HG03571 (cell line): ENCODE measurements around the gene MT1M.
"Not testable (repeated sequence)": the region's sequence is repeated elsewhere in the genome, so short reads cannot be mapped to it uniquely, and the experiment has no call there.

Experiments
- ATAC-seq: cut with Tn5 transposase; IDR thresholded peaks from one replicate; pipeline ENCODE4 v1.9.1; 2021; ENCODE audit not compliant: unreplicated experiment

Gene MT1M

DNA sequence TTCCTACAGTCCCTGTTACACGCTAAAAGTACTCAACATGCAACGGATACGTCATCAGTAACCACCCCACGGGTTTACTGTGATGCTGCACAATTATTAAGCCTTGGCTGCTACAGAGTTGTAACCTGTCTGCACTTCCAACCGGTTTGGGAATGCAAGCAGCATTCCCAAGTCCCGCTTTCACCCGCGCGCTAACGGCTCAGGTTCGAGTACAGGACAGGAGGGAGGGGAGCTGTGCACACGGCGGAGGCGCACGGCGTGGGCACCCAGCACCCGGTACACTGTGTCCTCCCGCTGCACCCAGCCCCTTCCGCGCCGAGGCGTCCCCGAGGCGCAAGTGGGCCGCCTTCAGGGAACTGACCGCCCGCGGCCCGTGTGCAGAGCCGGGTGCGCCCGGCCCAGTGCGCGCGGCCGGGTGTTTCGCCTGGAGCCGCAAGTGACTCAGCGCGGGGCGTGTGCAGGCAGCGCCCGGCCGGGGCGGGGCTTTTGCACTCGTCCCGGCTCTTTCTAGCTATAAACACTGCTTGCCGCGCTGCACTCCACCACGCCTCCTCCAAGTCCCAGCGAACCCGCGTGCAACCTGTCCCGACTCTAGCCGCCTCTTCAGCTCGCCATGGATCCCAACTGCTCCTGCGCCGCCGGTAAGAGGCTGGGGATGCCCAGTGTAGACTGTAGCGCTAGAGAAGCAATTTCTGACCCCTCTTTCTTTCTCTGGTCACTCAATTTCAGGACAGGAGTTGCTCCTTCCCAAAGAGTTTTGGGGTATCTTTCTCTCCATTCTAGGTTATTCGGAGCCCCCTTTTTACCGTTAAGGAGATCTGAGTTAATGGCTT, 24.2 kb upstream of the MT1M start, which contains the start of gene MT2A:
Gene MT2A, plus strand, starts transcription at position 542 of the 833 bp plus-strand sequence. Its CDS starts 72 bp downstream, at position 614.
- ATAC-seq, result peak; percentile 88

DNA sequence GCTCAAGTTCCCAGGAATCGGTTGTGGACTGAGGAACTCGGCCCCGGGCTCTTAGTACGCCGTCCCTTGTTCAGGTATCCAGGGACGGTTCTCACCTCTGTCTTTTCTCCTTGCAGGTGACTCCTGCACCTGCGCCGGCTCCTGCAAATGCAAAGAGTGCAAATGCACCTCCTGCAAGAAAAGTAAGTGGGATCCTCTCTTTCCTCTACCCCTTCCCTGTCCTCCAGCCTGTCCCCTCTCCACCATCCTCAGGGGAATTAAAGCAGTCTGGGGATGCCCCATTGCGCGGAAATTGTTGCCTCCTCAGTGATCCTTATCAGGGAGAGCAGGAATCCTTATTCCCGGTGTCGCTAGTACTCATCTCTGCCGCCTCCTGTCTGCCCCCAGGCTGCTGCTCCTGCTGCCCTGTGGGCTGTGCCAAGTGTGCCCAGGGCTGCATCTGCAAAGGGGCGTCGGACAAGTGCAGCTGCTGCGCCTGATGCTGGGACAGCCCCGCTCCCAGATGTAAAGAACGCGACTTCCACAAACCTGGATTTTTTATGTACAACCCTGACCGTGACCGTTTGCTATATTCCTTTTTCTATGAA, 23.5 kb upstream of the MT1M start:
- no peak for ATAC-seq

DNA sequence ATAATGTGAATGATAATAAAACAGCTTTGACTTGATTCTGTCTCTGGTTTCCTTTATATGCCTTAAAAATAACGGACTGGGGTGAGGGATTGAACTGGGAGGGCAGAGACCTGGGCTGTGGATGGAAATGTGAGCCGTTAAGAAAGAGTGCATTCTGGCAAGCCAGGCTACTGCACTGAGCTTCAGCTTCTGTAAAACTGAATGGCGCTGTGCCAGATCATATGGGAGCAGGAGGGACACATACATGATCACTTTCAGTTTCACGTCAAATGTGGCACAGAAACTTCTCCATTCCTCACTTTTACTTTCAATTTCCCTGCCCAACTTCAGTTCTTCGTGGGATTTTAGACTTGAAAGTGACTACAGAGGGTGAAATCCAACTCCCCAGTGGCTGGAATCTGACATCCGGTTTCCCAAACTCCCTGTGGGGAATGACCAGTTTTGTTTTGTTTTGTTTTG, 23.0 kb upstream of the MT1M start:
- peak; percentile 34 for ATAC-seq

DNA sequence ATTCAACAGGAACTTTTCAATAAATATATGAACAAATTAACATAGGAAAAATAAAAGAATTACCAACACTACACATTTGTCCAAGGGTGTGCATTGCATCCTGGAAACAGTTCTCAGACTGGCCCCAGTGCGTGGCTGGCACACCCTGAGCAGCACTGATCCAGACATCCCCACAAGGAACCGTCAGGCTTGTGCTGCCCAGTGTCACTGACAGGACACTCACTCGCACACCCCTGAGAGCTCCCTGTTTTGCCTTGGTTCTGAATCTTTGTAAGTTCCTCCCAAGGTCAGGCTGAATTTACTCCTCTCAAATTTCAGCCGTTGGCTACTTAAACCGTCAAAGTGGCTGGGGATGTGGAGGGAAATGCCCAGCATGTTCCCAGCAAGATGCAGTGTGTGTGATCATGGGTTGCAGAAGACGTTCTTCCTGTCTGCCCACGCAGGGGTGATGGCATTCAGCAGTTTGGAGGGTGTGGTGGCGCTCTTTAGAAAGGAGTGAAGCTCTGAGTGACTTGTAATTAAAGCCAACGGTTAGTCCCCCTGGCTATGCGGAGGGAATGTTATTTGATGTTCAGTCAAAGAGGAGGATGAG, 22.3 kb upstream of the MT1M start:
- no peak for ATAC-seq

DNA sequence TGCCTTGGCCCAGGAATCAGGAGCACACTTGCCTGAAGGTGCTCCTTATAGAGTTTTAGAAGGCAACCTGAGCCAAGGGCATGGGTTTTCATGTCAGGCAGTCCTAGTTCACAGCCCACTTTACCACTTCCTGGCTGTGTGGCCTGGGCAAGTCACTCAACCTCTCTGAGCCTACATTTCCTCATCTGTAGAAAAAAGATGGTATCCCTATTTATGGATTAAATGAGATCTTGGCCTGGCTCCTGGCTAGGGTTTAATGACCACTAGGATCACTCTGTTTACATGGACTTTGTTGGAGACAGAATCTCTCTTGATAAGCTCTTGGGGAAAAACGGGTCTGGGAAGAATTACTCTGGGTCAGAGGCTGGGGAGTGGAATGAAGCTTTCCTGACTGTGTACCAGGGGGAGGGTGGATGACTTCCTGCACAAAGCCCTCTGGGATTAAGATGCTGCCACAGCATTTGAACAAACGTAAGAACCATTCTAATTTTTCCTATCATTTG, 21.8 kb upstream of the MT1M start:
- no peak for ATAC-seq

DNA sequence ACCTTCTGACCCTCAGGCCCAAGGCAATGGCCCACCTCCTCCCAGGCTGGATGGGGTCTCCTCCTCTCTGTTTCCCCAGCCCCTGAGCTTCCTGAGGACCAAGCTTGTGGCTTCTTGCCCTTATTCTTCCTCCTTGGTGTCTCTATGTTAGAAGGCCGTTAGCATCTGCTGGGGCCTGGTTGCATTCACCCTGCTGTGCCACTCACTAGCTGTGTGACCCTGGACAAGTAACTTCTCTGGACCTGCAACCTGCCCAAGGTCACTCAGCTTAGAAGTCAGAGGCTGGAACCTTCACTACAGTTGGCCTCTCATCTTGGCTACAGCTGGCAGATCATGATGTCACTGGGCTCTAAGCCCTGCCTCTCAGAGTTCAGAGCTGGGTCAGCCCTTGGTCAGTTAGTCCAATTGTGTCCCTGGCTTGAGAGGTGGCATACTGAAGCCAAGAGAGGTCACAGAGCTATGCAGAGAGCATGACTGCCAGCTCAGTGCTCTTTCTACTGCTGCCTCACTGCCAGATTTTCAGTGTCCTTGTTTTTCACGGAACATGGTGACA, 21.1 kb upstream of the MT1M start:
- ATAC-seq, result no peak

DNA sequence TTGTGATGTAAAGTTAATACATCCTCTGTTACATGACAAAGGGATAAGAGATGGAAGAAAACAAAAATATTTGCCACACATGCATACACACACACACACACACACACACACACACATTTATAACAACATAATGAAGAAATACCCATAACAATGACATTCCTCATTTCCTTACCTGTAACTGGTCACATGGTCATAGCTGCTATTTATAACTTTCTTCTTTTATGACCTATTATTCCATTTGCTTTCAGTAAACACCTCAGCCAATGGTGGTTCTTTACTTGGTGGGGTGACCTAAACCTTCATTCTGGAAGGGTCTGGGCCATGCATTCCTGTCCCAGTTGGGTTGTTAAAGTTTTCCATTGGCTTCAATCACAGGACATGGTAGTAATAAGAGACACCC, 18.8 kb upstream of the MT1M start:
- no peak for ATAC-seq

DNA sequence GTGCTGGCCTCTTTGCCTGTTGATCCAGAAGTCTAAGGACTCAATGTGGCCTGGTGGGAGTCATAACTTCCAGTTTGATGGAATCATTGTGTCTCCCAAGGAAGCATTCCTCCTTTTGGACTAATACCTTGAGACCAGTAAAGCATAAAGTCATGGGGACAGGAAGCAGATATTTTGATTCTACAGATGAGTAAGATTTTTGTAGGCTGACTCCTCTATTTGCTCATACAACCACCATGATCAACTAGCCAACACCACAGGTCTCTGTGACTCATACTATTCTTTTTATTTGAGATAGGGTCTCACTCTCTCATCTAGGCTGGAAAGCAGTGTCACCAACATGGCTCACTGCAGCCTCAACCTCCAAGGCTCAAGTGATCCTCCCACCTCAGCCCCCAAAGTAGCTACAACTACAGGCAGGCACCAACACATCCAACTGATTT, 17.9 kb upstream of the MT1M start:
- ATAC-seq, result no peak

DNA sequence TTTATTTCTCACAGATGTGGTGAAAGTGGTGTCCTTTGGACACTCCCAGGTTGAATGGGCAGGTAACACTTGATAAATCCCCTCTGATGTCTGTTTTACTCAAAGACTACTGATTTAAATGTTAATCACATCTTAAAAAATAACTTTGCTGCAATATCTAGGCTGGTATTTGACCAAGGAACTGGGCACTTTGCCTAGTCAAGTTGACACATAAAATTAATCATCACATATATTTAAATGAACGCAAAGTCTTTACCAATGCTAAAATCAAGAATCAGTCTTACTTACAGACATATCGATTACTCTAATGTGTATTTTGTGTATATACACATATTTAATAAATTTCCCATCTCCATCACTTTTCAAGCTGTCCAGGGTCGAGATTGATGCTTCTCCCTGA, 17.1 kb upstream of the MT1M start:
- no peak for ATAC-seq

DNA sequence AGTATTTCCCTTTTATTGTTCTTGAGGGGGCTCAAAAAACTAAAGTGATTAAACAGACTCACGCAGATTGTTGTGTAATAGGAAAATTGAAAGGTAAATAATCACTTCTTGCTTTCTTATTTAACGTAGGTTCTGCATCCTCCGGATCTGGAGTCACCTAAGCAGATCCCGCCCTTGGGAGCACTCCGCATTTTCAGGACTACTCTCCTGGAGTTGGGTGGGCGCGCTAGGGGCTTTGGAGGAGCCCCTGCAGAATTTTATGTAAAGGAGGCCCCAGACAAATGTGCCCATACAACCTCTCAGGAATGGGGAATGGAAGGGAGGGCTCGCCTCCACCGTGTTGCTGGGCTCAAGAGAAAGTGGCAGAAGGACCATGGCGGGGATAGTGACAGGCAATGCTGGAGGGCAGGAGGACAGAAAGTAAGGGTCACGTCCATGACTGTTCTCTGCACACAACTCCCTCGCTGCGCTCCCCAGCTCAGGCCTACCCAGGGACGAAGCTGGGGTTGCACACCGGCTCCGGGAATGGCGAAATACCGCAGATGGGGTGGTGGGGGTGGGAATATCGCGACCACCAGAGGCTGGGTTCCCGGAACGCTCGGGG, 15.7 kb upstream of the MT1M start:
- ATAC-seq, result no peak

DNA sequence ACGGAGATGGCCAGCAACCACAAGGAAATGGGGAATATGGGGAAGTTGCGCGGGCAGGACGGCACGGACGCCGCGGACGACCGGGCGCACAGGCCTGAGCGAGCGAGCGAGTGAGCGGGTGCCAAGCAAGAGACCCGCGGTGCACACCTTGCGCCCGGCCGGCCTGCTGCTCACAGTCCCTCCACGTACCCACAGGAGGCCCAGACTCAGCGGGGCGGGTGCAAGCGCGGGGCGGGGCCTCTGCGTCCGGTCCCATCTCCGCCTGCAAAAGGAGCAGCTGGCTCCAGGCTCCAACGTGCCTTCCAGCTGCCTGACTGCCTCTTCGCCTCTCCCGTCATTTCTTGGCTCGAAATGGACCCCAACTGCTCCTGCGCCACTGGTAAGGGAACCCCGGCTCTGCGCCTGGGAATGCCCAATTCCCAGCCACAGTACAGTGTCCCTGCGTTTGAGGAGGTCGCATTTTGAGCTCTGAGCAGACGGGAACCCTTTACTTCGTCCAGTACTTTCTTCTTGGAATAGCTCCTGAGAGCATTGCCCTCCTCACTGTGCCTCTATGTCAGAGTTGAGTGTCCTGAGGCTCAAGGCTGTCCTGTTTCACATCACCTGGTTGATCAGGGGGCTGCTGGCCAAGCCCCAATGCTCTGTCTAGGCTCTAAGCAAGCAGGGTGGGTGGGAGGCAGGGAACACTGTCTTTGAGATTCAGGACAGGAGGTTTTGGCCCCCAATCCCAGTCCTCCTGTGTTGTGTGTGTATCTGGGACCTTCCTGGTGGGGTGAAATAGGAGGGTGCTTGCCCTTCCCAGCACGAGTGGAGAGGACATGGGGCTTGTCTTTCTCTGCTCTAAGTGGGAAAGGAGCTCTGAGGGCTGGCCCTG, 15.0 kb upstream of the MT1M start:
- no peak for ATAC-seq

DNA sequence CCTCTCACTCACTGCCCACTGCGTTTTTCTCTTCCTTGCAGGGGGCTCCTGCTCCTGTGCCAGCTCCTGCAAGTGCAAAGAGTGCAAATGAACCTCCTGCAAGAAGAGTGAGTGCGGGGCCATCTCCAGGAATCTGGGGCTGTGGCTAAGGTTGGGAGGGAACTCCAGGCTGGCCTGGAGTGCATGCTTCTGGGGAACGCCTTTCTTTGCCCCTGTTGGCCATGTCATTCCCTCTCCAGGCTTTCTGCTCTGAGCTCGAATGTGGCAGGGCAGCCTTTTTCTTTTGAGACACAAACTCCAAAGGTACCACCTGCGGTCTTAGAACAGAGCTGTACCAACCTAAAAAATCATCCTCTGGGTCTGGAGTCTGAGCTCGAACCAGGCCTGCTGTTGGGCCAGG, 14.3 kb upstream of the MT1M start:
- no peak for ATAC-seq

DNA sequence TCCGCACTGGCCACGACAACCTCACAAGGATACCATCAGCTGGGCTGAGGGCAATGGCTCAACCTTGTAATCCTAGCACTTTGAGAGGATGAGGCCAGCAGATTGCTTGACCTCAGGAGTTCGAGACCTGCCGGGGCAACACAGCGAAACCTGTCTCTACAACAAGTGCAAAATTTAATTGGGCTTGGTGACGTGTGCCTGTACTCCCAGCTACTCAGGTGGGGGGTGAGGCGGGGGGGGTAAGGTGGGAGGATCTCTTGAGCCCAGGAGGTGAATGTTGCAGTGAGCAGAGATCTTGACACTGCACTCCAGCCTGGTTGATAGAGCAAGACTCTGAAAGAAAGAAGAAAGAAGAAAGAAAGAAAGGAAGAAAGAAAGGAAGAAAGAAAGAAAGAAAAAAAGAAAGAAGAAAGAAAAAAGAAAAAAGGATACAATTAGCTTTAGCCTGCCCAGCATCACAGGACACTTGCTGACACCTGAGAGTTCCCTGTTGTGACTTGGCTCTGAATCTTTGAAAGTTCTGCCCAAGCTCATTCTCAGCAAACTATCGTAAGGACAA, 12.0 kb upstream of the MT1M start:
- no peak for ATAC-seq

DNA sequence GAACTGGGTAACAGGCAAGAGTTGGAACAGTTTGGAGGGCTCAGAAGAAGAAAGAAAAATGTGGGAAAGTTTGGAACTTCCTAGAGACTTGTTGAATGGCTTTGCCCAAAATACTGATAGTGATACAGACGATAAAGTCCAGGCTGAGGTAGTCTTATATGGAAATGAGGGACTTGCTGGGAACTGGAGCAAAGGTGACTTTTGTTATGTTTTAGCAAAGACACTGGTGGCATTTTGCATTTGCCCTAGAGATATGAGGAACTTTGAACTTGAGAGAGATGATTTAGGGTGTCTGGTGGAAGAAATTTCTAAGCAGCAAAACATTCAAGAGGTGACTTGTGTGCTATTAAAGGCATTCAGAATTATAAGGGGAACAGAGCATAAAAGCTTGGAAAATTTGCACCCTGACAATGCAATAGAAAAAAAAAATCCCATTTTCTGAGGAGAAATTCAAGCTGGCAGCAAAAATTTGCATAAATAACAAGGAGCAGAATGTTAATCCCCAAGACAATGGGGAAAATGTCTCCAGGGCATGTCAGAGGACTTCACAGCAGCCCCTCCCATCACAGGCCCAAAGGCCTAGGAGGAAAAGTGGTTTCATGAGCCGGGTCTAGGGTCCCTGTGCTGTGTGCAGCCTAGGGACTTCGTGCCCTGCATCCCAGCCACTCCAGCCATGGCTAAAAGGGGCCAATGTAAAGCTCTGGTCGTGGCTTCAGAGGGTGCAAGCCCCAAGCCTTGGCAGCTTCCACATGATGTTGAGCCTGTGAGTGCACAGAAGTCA, 10.6 kb upstream of the MT1M start:
- ATAC-seq, result not testable (repeated sequence)

DNA sequence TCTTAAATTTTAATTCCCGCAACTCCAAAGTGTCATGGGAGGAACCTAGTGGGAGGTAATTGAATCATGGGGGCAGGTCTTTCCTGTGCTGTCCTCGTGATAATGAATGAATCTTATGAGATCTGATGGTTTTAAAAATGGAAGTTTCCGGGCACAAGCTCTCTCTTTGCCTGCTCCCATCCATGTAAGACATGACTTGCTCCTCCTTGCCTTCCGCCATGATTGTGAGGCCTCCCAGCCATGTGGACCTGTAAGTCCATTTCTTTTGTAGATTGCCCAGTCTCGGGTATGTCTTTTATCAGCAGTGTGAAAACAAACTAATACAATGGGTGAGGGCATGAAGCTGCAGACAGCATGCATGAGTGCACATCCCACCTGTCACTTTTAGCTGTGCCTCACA, 9.3 kb upstream of the MT1M start:
- not testable (repeated sequence) for ATAC-seq

DNA sequence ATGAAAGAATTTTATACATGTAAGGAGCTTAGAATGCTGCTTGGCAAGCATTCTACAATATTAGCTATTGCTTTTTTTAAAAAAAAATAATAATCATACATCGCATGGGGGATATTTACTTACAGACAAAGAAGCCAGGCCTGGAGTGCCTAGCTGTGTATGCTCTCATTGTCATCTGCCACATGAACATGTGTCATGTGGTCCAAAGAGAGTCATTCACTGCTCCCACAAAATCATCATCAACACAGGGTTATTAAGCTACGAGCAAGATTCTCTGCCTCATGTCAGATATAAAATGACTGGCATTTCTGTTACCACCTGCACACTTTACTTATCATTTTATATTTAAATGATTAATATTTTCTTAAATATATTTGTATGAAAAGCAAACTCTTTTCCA, 8.8 kb upstream of the MT1M start:
- no peak for ATAC-seq

DNA sequence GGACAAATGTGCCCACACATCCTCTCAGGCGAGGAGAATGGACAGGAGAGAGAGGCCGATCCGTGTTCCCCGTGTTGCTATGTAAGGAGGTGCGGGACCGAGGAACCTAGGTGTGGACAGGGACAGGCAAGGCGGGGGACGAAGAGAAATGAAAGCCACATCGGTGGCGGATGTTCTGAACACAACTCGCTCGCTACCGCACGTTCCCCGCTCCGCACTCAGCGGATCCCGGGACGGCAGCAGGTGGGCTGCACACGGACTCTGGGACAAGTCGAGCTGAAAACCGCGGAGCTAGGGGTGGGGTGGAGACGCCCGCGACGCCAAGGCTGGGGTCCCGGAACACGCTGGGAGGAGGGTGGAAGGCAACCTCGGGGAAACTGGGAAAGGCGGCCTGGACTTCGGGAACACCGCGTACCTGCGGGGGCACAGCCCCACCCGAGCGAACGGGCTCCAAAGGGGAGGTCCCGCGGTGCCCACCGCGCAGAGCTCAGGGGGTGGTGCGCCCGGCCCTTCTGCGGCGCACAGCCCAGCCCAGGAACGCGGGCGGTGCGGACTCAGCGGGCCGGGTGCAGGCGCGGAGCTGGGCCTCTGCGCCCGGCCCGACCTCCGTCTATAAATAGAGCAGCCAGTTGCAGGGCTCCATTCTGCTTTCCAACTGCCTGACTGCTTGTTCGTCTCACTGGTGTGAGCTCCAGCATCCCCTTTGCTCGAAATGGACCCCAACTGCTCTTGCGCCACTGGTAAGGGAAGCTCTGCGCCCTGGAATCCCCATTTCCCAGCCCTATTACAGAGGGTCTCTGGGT, 7.1 kb upstream of the MT1M start, which contains the start of gene MT1E:
Gene MT1E, plus strand, starts transcription at position 642 of the 803 bp plus-strand sequence. Its CDS starts 71 bp downstream, at position 713.
- no peak for ATAC-seq
